ENCODE measurements around the gene CD7.

The CD7 gene

GRCh38 chr17:82316651-82317393 is 586 bp downstream of the CD7 start:
- no peaks in the 10 kb centered on the region for H3K9me3 ChIP-seq (ENCODE audit: control insufficient read depth, insufficient read depth, low read length)
- no peaks in the 10 kb centered on the region for H3K36me3 ChIP-seq (ENCODE audit: insufficient read depth, low read length)
- no peak overlapping the region for H3K9ac ChIP-seq (ENCODE audit: low read depth, low read length)
- no peaks in the 10 kb centered on the region; the same call in 1 of the 2 replicates for H3K4me1 ChIP-seq (ENCODE audit: insufficient read depth, low read length)

- Histone ChIP-seq H3K4me1 (ENCODE audit: insufficient read depth, low read length) (no peaks in the 10 kb centered on the region; the same call in 1 of the 2 replicates), H3K36me3 (ENCODE audit: insufficient read depth, low read length) (no peaks in the 10 kb centered on the region), H3K9me3 (ENCODE audit: control insufficient read depth, insufficient read depth, low read length) (no peaks in the 10 kb centered on the region), H3K9ac (ENCODE audit: low read depth, low read length) (no peak overlapping the region)
These were observed 1.6 kb downstream of the CD7 start for GRCh38 chr17:82315703-82316358.

GRCh38 chr17:82314727-82315605 is 2.4 kb downstream of the CD7 start:
- Histone ChIP-seq H3K9me3 (ENCODE audit: control insufficient read depth, insufficient read depth, low read length) (no peaks in the 10 kb centered on the region), H3K36me3 (ENCODE audit: insufficient read depth, low read length) (no peaks in the 10 kb centered on the region), H3K4me1 (ENCODE audit: insufficient read depth, low read length) (no peaks in the 10 kb centered on the region; the same call in 1 of the 2 replicates), H3K9ac (ENCODE audit: low read depth, low read length) (no peak overlapping the region)

GRCh38 chr17:82314012-82314726 is 3.2 kb downstream of the CD7 start:
- Histone ChIP-seq H3K9ac (ENCODE audit: low read depth, low read length) (no peak overlapping the region), H3K9me3 (ENCODE audit: control insufficient read depth, insufficient read depth, low read length) (no peaks in the 10 kb centered on the region), H3K36me3 (ENCODE audit: insufficient read depth, low read length) (no peaks in the 10 kb centered on the region), H3K4me1 (ENCODE audit: insufficient read depth, low read length) (no peaks in the 10 kb centered on the region; the same call in 1 of the 2 replicates)

- H3K36me3 ChIP-seq (ENCODE audit: insufficient read depth, low read length): no peaks in the 10 kb centered on the region
- H3K4me1 ChIP-seq (ENCODE audit: insufficient read depth, low read length): no peaks in the 10 kb centered on the region; the same call in 1 of the 2 replicates
- no peak overlapping the region for H3K9ac ChIP-seq (ENCODE audit: low read depth, low read length)
- no peaks in the 10 kb centered on the region for H3K9me3 ChIP-seq (ENCODE audit: control insufficient read depth, insufficient read depth, low read length)
These were observed 4.0 kb downstream of the CD7 start for GRCh38 chr17:82313195-82314011.

GRCh38 chr17:82311971-82312370 is 5.4 kb downstream of the CD7 start:
- Histone ChIP-seq H3K36me3 (ENCODE audit: insufficient read depth, low read length) (no peaks in the 10 kb centered on the region), H3K9me3 (ENCODE audit: control insufficient read depth, insufficient read depth, low read length) (no peaks in the 10 kb centered on the region), H3K4me1 (ENCODE audit: insufficient read depth, low read length) (no peaks in the 10 kb centered on the region; the same call in 1 of the 2 replicates), H3K9ac (ENCODE audit: low read depth, low read length) (no peak overlapping the region)

- Histone ChIP-seq H3K36me3 (ENCODE audit: insufficient read depth, low read length) (no peaks in the 10 kb centered on the region), H3K9ac (ENCODE audit: low read depth, low read length) (no peak overlapping the region)
These were observed 6.5 kb downstream of the CD7 start for GRCh38 chr17:82310877-82311276.

GRCh38 chr17:82309656-82310570 is 7.5 kb downstream of the CD7 start:
- H3K9me3 ChIP-seq (ENCODE audit: control insufficient read depth, insufficient read depth, low read length): no peaks in the 10 kb centered on the region
- H3K9ac ChIP-seq (ENCODE audit: low read depth, low read length): no peak overlapping the region
- no peaks in the 10 kb centered on the region for H3K4me1 ChIP-seq (ENCODE audit: insufficient read depth, low read length)
- H3K36me3 ChIP-seq (ENCODE audit: insufficient read depth, low read length): no peaks in the 10 kb centered on the region

More at GRCh38 chr17:82310877-82311276, 6.5 kb downstream of the CD7 start:
- Histone ChIP-seq H3K9me3 (ENCODE audit: control insufficient read depth, insufficient read depth, low read length) (no peaks in the 10 kb centered on the region), H3K4me1 (ENCODE audit: insufficient read depth, low read length) (no peaks in the 10 kb centered on the region; the same call in 1 of the 2 replicates)

- Histone ChIP-seq H3K36me3 (ENCODE audit: insufficient read depth, low read length) (no peaks in the 10 kb centered on the region), H3K9me3 (ENCODE audit: control insufficient read depth, insufficient read depth, low read length) (no peaks in the 10 kb centered on the region), H3K4me1 (ENCODE audit: insufficient read depth, low read length) (no peaks in the 10 kb centered on the region; the same call in 1 of the 2 replicates), H3K9ac (ENCODE audit: low read depth, low read length) (no peak overlapping the region)
These were observed 11.6 kb downstream of the CD7 start for GRCh38 chr17:82305727-82306300.

- Histone ChIP-seq H3K9me3 (ENCODE audit: control insufficient read depth, insufficient read depth, low read length) (no peaks in the 10 kb centered on the region), H3K4me1 (ENCODE audit: insufficient read depth, low read length) (no peaks in the 10 kb centered on the region; the same call in 1 of the 2 replicates), H3K9ac (ENCODE audit: low read depth, low read length) (no peak overlapping the region), H3K36me3 (ENCODE audit: insufficient read depth, low read length) (no peaks in the 10 kb centered on the region)
These were observed 12.3 kb downstream of the CD7 start for GRCh38 chr17:82304826-82305726.

GRCh38 chr17:82303944-82304808 is 13.2 kb downstream of the CD7 start:
- Histone ChIP-seq H3K9ac (ENCODE audit: low read depth, low read length) (no peak overlapping the region), H3K4me1 (ENCODE audit: insufficient read depth, low read length) (no peaks in the 10 kb centered on the region; the same call in 1 of the 2 replicates), H3K9me3 (ENCODE audit: control insufficient read depth, insufficient read depth, low read length) (no peaks in the 10 kb centered on the region), H3K36me3 (ENCODE audit: insufficient read depth, low read length) (no peaks in the 10 kb centered on the region)
